MM.1S (cell line): ENCODE data around the gene NMNAT1.

Source experiments
- DNase-seq: peaks from one replicate; pipeline ENCODE4 v3.0.0-alpha.2; 2015
- H2AFZ ChIP-seq: fragments of 300-600 bp; sonication (generic); 2 replicates; pipeline ENCODE4 v1.6.0; 2016; ENCODE audit warnings: antibody characterized with exemption, low read length
- H3F3A ChIP-seq: fragments of 300-600 bp; sonication (generic); 2 replicates; pipeline ENCODE4 v1.6.1; 2016; ENCODE audit warnings: mild to moderate bottlenecking, antibody characterized with exemption, low read length, moderate library complexity, mixed read lengths; ENCODE audit not compliant: insufficient read depth
- H3K27ac ChIP-seq: fragments of 300-600 bp; sonication (generic); 2 replicates; pipeline ENCODE4 v1.5.1; 2016; ENCODE audit warnings: mild to moderate bottlenecking, low read length
- H3K27me3 ChIP-seq: fragments of 300-600 bp; sonication (generic); replicated peaks from 2 replicates; pipeline ENCODE4 v1.6.0; 2016; ENCODE audit warnings: low read length; ENCODE audit not compliant: insufficient read depth
- H3K36me3 ChIP-seq: fragments of 300-600 bp; sonication (generic); replicated peaks from 2 replicates; pipeline ENCODE4 v1.6.1; 2016; ENCODE audit warnings: mild to moderate bottlenecking, low read length, mixed read lengths; ENCODE audit not compliant: insufficient read depth
- H3K4me1 ChIP-seq: fragments of 300-600 bp; sonication (generic); 2 replicates; pipeline ENCODE4 v1.6.1; 2016; ENCODE audit warnings: low read length, mixed read lengths
- H3K4me2 ChIP-seq: fragments of 300-600 bp; sonication (generic); 2 replicates; pipeline ENCODE4 v1.6.0; 2016; ENCODE audit warnings: low read depth, low read length
- H3K4me3 ChIP-seq: fragments of 300-600 bp; sonication (generic); 2 replicates; pipeline ENCODE4 v1.5.1; 2016; ENCODE audit warnings: low read length, mixed read lengths
- H3K79me2 ChIP-seq: fragments of 300-600 bp; sonication (generic); 2 replicates; pipeline ENCODE4 v1.6.1; 2016; ENCODE audit warnings: mixed run types, low read length, mixed read lengths
- H3K9ac ChIP-seq: fragments of 300-600 bp; sonication (generic); 2 replicates; pipeline ENCODE4 v1.6.1; 2016; ENCODE audit warnings: low read length, mixed read lengths
- H3K9me2 ChIP-seq: fragments of 300-600 bp; sonication (generic); replicated peaks from 2 replicates; pipeline ENCODE4 v1.6.1; 2016; ENCODE audit warnings: mild to moderate bottlenecking, low read length, mixed read lengths; ENCODE audit not compliant: insufficient read depth
- H3K9me3 ChIP-seq: fragments of 300-600 bp; sonication (generic); replicated peaks from 2 replicates; pipeline ENCODE4 v1.6.1; 2016; ENCODE audit warnings: mild to moderate bottlenecking, low read length, mixed read lengths; ENCODE audit not compliant: insufficient read depth
- H4K20me1 ChIP-seq: fragments of 300-600 bp; sonication (generic); 2 replicates; pipeline ENCODE4 v1.6.1; 2016; ENCODE audit warnings: mild to moderate bottlenecking, low read length, moderate library complexity, mixed read lengths; ENCODE audit not compliant: insufficient read depth
- CTCF ChIP-seq: fragments of 300-600 bp; sonication (generic); IDR thresholded peaks from 2 replicates; pipeline ENCODE4 v1.5.1; 2016; ENCODE audit warnings: antibody characterized with exemption, low read length, mixed read lengths
- EZH2 ChIP-seq: fragments of 300-600 bp; sonication (generic); optimal IDR thresholded peaks from 2 replicates; pipeline ENCODE3; 2017; ENCODE audit warnings: low read depth, mild to moderate bottlenecking, antibody characterized with exemption, low read length, mixed read lengths
- EZH2phosphoT487 ChIP-seq: fragments of 300-600 bp; sonication (generic); IDR thresholded peaks from 2 replicates; pipeline ENCODE4 v1.6.1; 2018; ENCODE audit warnings: antibody characterized with exemption, low read length

NMNAT1 gene

GRCh38 chr1:10031461-10031860, 88.2 kb downstream of the NMNAT1 start:
- H3F3A ChIP-seq, result peaks cover 14% of the 10 kb centered on the region; the same call in 1 of the 2 replicates
- no peak overlapping the region for H3K4me3 ChIP-seq
- H3K27me3 ChIP-seq, result no peaks in the 10 kb centered on the region
- no peaks in the 10 kb centered on the region for H3K9me3 ChIP-seq
- H3K4me1 ChIP-seq, result 0 out of 2 replicates have a peak, but pooled peaks cover 9% of the 10 kb centered on the region
- no peaks in the 10 kb centered on the region; the same call in 1 of the 2 replicates for H3K36me3 ChIP-seq
- H2AFZ ChIP-seq, result no peak overlapping the region
- no peak for DNase-seq
- H3K79me2 ChIP-seq, result peaks cover 35% of the 10 kb centered on the region
- H3K4me2 ChIP-seq, result no peak overlapping the region
- no peak overlapping the region for H3K27ac ChIP-seq
- no peaks in the 10 kb centered on the region for H3K9me2 ChIP-seq
- H3K9ac ChIP-seq, result no peak overlapping the region
- no peaks in the 10 kb centered on the region for H4K20me1 ChIP-seq
- TF ChIP-seq CTCF (no peak), EZH2 (no peak), EZH2phosphoT487 (no peak)

GRCh38 chr1:10032590-10033358, 89.5 kb downstream of the NMNAT1 start, which contains the start of gene UBE4B:
Gene UBE4B, plus strand, starts transcription at chr1:10032958. Its CDS starts 713 bp downstream, at chr1:10033671.
- no peaks in the 10 kb centered on the region; the same call in 1 of the 2 replicates for H3K36me3 ChIP-seq
- H3K27me3 ChIP-seq, result no peaks in the 10 kb centered on the region
- H3K4me1 ChIP-seq, result 0 out of 2 replicates have a peak, but pooled peaks cover 9% of the 10 kb centered on the region
- H2AFZ ChIP-seq, result peak within 1 kb of the TSS; percentile 99
- peaks cover 14% of the 10 kb centered on the region; the same call in 1 of the 2 replicates for H3F3A ChIP-seq
- peak within 1 kb of the TSS; percentile 92 for H3K4me3 ChIP-seq
- no peaks in the 10 kb centered on the region for H4K20me1 ChIP-seq
- H3K27ac ChIP-seq, result peak within 1 kb of the TSS; percentile 81
- H3K9ac ChIP-seq, result peak within 1 kb of the TSS; percentile 90
- DNase-seq, result peak; percentile 97
- no peaks in the 10 kb centered on the region for H3K9me3 ChIP-seq
- H3K79me2 ChIP-seq, result peaks cover 49% of the 10 kb centered on the region
- H3K9me2 ChIP-seq, result no peaks in the 10 kb centered on the region
- TF ChIP-seq EZH2phosphoT487 (no peak), EZH2 (no peak), CTCF (peak; percentile 82)
- peak within 1 kb of the TSS; percentile 90 for H3K4me2 ChIP-seq

- H2AFZ ChIP-seq, result peak overlapping the region; percentile 66
- H3K27me3 ChIP-seq, result no peaks in the 10 kb centered on the region
- H3K79me2 ChIP-seq, result peaks cover 55% of the 10 kb centered on the region
- peak overlapping the region; percentile 81 for H3K27ac ChIP-seq
- H3F3A ChIP-seq, result peaks cover 14% of the 10 kb centered on the region; the same call in 1 of the 2 replicates
- peak overlapping the region; percentile 90 for H3K9ac ChIP-seq
- no peaks in the 10 kb centered on the region; the same call in 1 of the 2 replicates for H3K36me3 ChIP-seq
- H3K9me2 ChIP-seq, result no peaks in the 10 kb centered on the region
- H3K9me3 ChIP-seq, result no peaks in the 10 kb centered on the region
- peak; percentile 53 for DNase-seq
- peak overlapping the region; percentile 92 for H3K4me3 ChIP-seq
- H3K4me2 ChIP-seq, result peak overlapping the region; percentile 80
- TF ChIP-seq EZH2 (no peak), CTCF (no peak), EZH2phosphoT487 (no peak)
- H4K20me1 ChIP-seq, result no peaks in the 10 kb centered on the region
- H3K4me1 ChIP-seq, result 0 out of 2 replicates have a peak, but pooled peaks cover 9% of the 10 kb centered on the region
Observed at GRCh38 chr1:10033359-10033845, 90.1 kb downstream of the NMNAT1 start.
